Stimulated activated CD4-positive, alpha-beta T cell treated with anti-CD3 and anti-CD28 coated beads, Interleukin-2, amount 100 ng/mL, for 24 hours (primary cell): ENCODE results near the gene NRCAM.

Source experiments
- DNase-seq, 2 donors: peaks; one replicate each; pipeline ENCODE4 v3.0.0-alpha.2; 2020

The NRCAM gene

GRCh38 chr7:108145401-108145800 is 310.8 kb downstream of the NRCAM start:
- DNase-seq, result no peak

GRCh38 chr7:108144931-108145330 is 311.3 kb downstream of the NRCAM start:
- DNase-seq, result no peak

GRCh38 chr7:108143658-108144420 is 312.4 kb downstream of the NRCAM start:
- no peak for DNase-seq

- no peak for DNase-seq
These were observed 313.5 kb downstream of the NRCAM start for GRCh38 chr7:108142675-108143259.

- DNase-seq, result no peak
These were observed 314.1 kb downstream of the NRCAM start for GRCh38 chr7:108142180-108142579.

- DNase-seq, result no peak
These were observed 315.6 kb downstream of the NRCAM start for GRCh38 chr7:108140671-108141070.

GRCh38 chr7:108138911-108139310 is 317.3 kb downstream of the NRCAM start:
- DNase-seq, result no peak

- DNase-seq, result no peak
These were observed 318.2 kb downstream of the NRCAM start for GRCh38 chr7:108137993-108138392.

GRCh38 chr7:108137040-108137439 is 319.2 kb downstream of the NRCAM start:
- no peak for DNase-seq

- no peak for DNase-seq
These were observed 320.0 kb downstream of the NRCAM start for GRCh38 chr7:108136191-108136688.

- DNase-seq, result peak in 1 of 2 donors; percentile 37
These were observed 320.6 kb downstream of the NRCAM start for GRCh38 chr7:108135446-108136190.

GRCh38 chr7:108134486-108134885 is 321.8 kb downstream of the NRCAM start:
- no peak for DNase-seq

GRCh38 chr7:108132551-108133265 is 323.5 kb downstream of the NRCAM start:
- DNase-seq, result no peak

GRCh38 chr7:108130261-108130660 is 326.0 kb downstream of the NRCAM start, which contains the start of gene LAMB4:
LAMB4 (minus strand) TSS chr7:108130361; CDS start chr7:108123164, 7,197 bp downstream.
- DNase-seq, result no peak

- DNase-seq, result no peak
These were observed 326.9 kb downstream of the NRCAM start for GRCh38 chr7:108129018-108129965.

- DNase-seq, result no peak
These were observed 327.7 kb downstream of the NRCAM start for GRCh38 chr7:108128514-108128913.

- no peak for DNase-seq
These were observed 328.8 kb downstream of the NRCAM start for GRCh38 chr7:108127461-108127860.

GRCh38 chr7:108124820-108125219 is 331.4 kb downstream of the NRCAM start:
- no peak for DNase-seq

- DNase-seq, result no peak
These were observed 334.1 kb downstream of the NRCAM start for GRCh38 chr7:108122181-108122580.

- DNase-seq, result no peak
These were observed 335.3 kb downstream of the NRCAM start for GRCh38 chr7:108120933-108121332.

- no peak for DNase-seq
These were observed 336.0 kb downstream of the NRCAM start for GRCh38 chr7:108120196-108120595.

GRCh38 chr7:108118959-108119358 is 337.3 kb downstream of the NRCAM start:
- no peak for DNase-seq
